Measurements from ENCODE around the gene SAP130. TPM values are rescaled to one million over a fixed set of nuclear protein-coding genes. Genes with fewer than 3 reads are reported as not detected.

Gene SAP130
- polyA plus RNA-seq, 1 of the 3 experiments (the other 2 are of a cell fraction), result 19.0 TPM

DNA sequence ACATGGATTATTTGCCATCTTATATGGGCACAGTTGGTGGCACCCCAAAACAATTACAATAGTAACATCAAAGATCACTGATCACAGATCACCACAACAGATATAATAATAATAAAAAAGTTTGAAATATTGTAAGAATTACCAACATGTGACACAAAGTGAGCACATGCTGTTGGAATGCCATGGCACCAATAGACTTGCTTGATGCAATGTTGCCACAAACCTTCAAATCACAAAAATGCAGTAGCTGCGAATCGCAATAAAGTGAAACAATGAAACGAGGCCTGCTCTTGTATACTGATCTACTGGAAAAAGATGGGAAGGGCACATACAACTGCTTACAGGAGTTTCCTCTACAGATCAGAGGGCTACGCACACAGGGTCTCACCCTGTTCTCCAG, 109.9 kb downstream of the SAP130 start:
- no peak for DNase-seq

DNA sequence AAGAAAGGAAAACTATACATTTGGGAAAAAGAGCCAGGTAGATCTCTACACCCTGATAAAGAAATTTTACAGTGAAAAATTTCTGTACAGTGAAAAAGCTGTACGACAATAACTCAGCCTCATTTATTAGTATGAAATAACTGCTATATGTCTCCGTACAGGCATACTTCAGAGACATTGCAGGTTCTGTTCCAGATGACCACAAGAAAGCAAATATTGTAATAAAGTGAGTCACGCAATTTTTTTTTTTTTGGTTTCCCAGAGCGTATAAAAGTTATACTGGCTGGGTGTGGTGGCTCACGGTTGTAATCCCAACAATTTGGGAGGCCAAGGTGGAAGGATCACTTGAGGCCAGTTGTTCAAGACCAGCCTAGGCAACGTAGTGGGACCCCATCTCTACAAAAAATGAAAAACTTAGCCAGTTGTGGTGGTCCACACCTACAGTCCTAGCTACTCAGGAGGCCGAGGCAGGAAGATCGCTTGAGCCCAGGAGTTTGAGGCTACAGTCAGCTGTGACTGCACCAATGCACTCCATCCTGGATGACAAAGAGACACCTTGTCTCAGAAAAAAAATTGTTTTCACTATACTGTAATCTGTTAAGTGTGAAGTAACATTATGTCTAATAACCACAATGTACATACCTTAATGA, 113.9 kb downstream of the SAP130 start:
- Histone ChIP-seq H3K4me2 (no peak overlapping the region), H3K27ac (ENCODE audit: low read depth in 2 of 2, low read length in 1 of 2) (no peak overlapping the region)
- no peak for DNase-seq

More for the DNA sequence above, 109.9 kb downstream of the SAP130 start:
- Histone ChIP-seq H3K27me3 (ENCODE audit: insufficient read depth) (no peaks in the 10 kb centered on the region), H3K27ac (ENCODE audit: low read depth in 2 of 2, low read length in 1 of 2) (no peak overlapping the region), H3K9me3 (no peaks in the 10 kb centered on the region), H4K20me1 (ENCODE audit: insufficient read depth) (no peaks in the 10 kb centered on the region), H3K4me2 (no peak overlapping the region), H2AFZ (ENCODE audit: low read depth) (no peak overlapping the region), H3K9me2 (no peaks in the 10 kb centered on the region), H3K4me1 (ENCODE audit: control insufficient read depth in 1 of 2, insufficient read depth in 2 of 2, low read depth in 1 of 2, low read length in 1 of 2) (no peaks in the 10 kb centered on the region), H3K79me2 (ENCODE audit: insufficient read depth) (no peaks in the 10 kb centered on the region), H3K36me3 (replicated peaks in 1 of 2; ENCODE audit: control insufficient read depth in 1 of 2, insufficient read depth in 2 of 2, low read length in 1 of 2) (no peaks in the 10 kb centered on the region), H3K4me3 (ENCODE audit: low read depth in 2 of 2, low read length in 1 of 2) (no peak overlapping the region), H3F3A (replicated peaks; ENCODE audit: insufficient read depth) (no peaks in the 10 kb centered on the region), H3K9ac (no peak overlapping the region)
- WGBS (ENCODE audit: low lambda C conversion rate), result 96% methylated on average over 4 of the region's 4 CpGs
- ChIA-PET CTCF (no interaction called here), POLR2A (no interaction called here)
- TF ChIP-seq, protein P1, sequence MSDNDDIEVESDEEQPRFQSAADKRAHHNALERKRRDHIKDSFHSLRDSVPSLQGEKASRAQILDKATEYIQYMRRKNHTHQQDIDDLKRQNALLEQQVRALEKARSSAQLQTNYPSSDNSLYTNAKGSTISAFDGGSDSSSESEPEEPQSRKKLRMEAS (IDR thresholded peaks at IDR 0.05; ENCODE audit: low read depth), result no peak
- TF ChIP-seq GATA2 (CRISPR knock-in tag; IDR thresholded peaks at IDR 0.05) (no peak), POLR2AphosphoS5 (IDR thresholded peaks at IDR 0.05; ENCODE audit: low read depth, low read length) (no peak), FOSL2 (IDR thresholded peaks at IDR 0.05; ENCODE audit: borderline replicate concordance, low read depth) (no peak), MEF2A (IDR thresholded peaks at IDR 0.05; ENCODE audit: borderline replicate concordance, low read depth) (no peak), RFX5 (IDR thresholded peaks at IDR 0.05; ENCODE audit: low read length) (no peak), FOXM1 (IDR thresholded peaks at IDR 0.05; ENCODE audit: low read depth) (no peak), JUND (IDR thresholded peaks at IDR 0.05) (no peak), TAF1 (IDR thresholded peaks at IDR 0.05; ENCODE audit: borderline replicate concordance, low read depth, low read length) (no peak), FOXJ3 (CRISPR knock-in tag; IDR thresholded peaks at IDR 0.05) (no peak), YY1 (IDR thresholded peaks at IDR 0.05; ENCODE audit: low read depth) (no peak), TCF12 (IDR thresholded peaks at IDR 0.05) (no peak), GABPA (IDR thresholded peaks at IDR 0.05; ENCODE audit: low read depth) (no peak)
- TF ChIP-seq, protein P2, sequence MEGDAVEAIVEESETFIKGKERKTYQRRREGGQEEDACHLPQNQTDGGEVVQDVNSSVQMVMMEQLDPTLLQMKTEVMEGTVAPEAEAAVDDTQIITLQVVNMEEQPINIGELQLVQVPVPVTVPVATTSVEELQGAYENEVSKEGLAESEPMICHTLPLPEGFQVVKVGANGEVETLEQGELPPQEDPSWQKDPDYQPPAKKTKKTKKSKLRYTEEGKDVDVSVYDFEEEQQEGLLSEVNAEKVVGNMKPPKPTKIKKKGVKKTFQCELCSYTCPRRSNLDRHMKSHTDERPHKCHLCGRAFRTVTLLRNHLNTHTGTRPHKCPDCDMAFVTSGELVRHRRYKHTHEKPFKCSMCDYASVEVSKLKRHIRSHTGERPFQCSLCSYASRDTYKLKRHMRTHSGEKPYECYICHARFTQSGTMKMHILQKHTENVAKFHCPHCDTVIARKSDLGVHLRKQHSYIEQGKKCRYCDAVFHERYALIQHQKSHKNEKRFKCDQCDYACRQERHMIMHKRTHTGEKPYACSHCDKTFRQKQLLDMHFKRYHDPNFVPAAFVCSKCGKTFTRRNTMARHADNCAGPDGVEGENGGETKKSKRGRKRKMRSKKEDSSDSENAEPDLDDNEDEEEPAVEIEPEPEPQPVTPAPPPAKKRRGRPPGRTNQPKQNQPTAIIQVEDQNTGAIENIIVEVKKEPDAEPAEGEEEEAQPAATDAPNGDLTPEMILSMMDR (IDR thresholded peaks at IDR 0.05), result no peak
- TF ChIP-seq, protein P3, sequence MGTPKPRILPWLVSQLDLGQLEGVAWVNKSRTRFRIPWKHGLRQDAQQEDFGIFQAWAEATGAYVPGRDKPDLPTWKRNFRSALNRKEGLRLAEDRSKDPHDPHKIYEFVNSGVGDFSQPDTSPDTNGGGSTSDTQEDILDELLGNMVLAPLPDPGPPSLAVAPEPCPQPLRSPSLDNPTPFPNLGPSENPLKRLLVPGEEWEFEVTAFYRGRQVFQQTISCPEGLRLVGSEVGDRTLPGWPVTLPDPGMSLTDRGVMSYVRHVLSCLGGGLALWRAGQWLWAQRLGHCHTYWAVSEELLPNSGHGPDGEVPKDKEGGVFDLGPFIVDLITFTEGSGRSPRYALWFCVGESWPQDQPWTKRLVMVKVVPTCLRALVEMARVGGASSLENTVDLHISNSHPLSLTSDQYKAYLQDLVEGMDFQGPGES (IDR thresholded peaks at IDR 0.05; ENCODE audit: low read depth, low read length), result no peak
- TF ChIP-seq, protein P4, sequence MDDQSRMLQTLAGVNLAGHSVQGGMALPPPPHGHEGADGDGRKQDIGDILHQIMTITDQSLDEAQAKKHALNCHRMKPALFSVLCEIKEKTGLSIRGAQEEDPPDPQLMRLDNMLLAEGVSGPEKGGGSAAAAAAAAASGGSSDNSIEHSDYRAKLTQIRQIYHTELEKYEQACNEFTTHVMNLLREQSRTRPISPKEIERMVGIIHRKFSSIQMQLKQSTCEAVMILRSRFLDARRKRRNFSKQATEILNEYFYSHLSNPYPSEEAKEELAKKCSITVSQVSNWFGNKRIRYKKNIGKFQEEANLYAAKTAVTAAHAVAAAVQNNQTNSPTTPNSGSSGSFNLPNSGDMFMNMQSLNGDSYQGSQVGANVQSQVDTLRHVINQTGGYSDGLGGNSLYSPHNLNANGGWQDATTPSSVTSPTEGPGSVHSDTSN (IDR thresholded peaks at IDR 0.05), result no peak

More for the DNA sequence above, 113.9 kb downstream of the SAP130 start:
- Histone ChIP-seq H3K4me3 (ENCODE audit: low read depth in 2 of 2, low read length in 1 of 2) (no peak overlapping the region), H3K9me2 (no peaks in the 10 kb centered on the region), H4K20me1 (ENCODE audit: insufficient read depth) (no peaks in the 10 kb centered on the region), H3K4me1 (ENCODE audit: control insufficient read depth in 1 of 2, insufficient read depth in 2 of 2, low read depth in 1 of 2, low read length in 1 of 2) (no peaks in the 10 kb centered on the region), H3F3A (replicated peaks; ENCODE audit: insufficient read depth) (no peaks in the 10 kb centered on the region), H3K36me3 (replicated peaks in 1 of 2; ENCODE audit: control insufficient read depth in 1 of 2, insufficient read depth in 2 of 2, low read length in 1 of 2) (no peaks in the 10 kb centered on the region), H2AFZ (ENCODE audit: low read depth) (no peak overlapping the region), H3K9me3 (no peaks in the 10 kb centered on the region), H3K79me2 (ENCODE audit: insufficient read depth) (no peaks in the 10 kb centered on the region), H3K27me3 (ENCODE audit: insufficient read depth) (no peaks in the 10 kb centered on the region), H3K9ac (no peak overlapping the region)
- POLR2A ChIA-PET, result no interaction called here
- CTCF ChIA-PET, result no interaction called here
- WGBS (ENCODE audit: low lambda C conversion rate), result 84% methylated on average over 8 of the region's 8 CpGs
- TF ChIP-seq FOXM1 (IDR thresholded peaks at IDR 0.05; ENCODE audit: low read depth) (no peak), JUND (IDR thresholded peaks at IDR 0.05) (no peak), SIN3A (IDR thresholded peaks at IDR 0.05; ENCODE audit: borderline replicate concordance, low read depth, low read length) (no peak), RFX5 (IDR thresholded peaks at IDR 0.05; ENCODE audit: low read length) (no peak)
- TF ChIP-seq, protein P2 (IDR thresholded peaks at IDR 0.05), result no peak
